H4 (cell line): ENCODE measurements around the gene COL4A2. TPM values are rescaled to one million over a fixed set of nuclear protein-coding genes. Genes with fewer than 3 reads are reported as not detected.

Experiments
- DNase-seq: peaks from one replicate; pipeline ENCODE4 v3.0.0-alpha.2; 2015; ENCODE audit warnings: low spot score
- total RNA-seq: library from RNA; depleted of rRNA; stranded (reverse); fragments of >200 nt; shearing (Covaris generic); gene quantifications from 2 replicates; pipeline ENCODE4 v1.2.3, GENCODE V29; 2014

COL4A2 gene
- total RNA-seq, 1 experiment from 2014 or later = 20.4 TPM

DNA sequence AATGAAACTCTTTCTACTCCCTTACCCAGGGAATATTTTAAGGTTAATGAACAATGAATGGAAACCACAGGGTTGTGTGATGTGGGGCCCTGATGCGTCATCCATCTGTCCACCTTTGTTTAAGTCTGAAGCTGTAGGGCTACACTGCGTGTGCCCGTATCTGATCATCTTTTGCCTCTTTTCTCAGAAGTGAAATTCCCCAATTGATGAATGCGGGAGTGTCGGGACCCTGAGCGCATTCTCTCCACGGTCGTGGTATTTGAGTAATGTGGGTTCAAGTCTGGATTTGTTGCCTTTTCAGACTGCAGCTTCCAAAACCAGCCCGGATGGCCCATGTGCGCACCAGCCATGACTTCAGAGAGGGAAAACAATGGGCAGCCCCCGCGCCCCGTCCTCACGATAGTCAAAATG is 112.3 kb downstream of the COL4A2 start:
- DNase-seq = no peak

DNA sequence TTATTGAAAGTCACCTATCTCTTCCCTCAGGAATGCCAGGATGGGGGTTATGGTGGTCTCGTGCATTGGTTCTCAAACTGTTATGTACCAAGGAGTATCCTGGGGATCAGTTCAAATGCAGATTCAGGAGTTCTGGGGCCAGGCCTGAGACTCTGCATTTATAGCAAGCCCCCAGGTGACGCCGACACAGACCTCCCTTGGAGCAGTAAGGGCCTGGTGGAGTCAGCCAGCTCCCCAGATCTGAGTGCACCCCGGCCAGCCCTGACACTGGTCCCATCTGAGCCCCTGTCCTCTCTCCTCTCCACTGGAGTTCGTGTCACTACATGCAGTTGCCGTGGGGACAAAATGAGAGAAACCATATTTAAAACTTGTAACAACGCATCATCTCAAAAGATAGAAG is 112.9 kb downstream of the COL4A2 start:
- DNase-seq = no peak

- no peak for DNase-seq
These were observed 113.5 kb downstream of the COL4A2 start for GRCh38 chr13:110420626-110421025.

- DNase-seq = no peak
These were observed 114.0 kb downstream of the COL4A2 start for GRCh38 chr13:110421061-110421460.

- DNase-seq = peak; percentile 71
These were observed 114.8 kb downstream of the COL4A2 start for GRCh38 chr13:110421696-110422385.

DNA sequence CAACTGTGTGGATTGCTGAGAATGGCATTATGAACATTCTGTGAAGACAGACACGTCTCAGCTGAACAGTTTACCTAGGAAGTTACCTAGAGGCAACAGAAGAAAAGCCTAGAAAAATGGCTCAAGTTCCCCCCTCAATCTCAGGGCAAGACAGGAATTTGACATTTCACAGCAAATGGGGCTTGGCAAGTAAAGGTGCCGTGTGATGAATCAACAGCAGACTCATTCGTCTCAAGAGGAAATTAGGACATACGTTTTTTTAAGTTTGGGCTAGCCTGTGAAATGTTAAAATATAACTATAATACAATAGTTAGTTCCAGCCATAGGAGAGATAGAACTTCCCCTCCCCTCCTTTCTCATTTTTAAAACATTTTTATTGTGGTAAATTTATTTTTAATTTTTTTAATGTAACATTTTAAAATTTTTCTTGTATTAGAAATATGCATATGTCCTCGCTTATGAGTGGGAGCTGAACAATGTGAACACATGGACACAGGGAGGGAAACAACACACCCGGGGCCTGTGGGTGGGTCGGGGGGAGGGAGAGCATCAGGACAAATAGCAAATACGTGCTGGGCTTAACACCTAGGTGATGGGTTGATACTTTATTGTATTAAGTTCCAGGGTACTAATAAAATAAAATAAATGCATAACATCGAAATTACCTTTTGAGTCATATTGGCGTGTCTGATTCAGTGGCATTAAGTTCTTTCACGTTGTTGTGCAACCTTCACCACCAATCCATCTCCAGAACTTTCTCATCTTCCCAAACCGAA is 116.0 kb downstream of the COL4A2 start:
- DNase-seq = no peak

- DNase-seq = no peak
These were observed 116.7 kb downstream of the COL4A2 start for GRCh38 chr13:110423689-110424302.

GRCh38 chr13:110424569-110425443 is 117.7 kb downstream of the COL4A2 start:
- DNase-seq = no peak

- DNase-seq = peak; percentile 86
These were observed 118.3 kb downstream of the COL4A2 start for GRCh38 chr13:110425444-110425780.

GRCh38 chr13:110426735-110427134 is 119.7 kb downstream of the COL4A2 start:
- DNase-seq = no peak

DNA sequence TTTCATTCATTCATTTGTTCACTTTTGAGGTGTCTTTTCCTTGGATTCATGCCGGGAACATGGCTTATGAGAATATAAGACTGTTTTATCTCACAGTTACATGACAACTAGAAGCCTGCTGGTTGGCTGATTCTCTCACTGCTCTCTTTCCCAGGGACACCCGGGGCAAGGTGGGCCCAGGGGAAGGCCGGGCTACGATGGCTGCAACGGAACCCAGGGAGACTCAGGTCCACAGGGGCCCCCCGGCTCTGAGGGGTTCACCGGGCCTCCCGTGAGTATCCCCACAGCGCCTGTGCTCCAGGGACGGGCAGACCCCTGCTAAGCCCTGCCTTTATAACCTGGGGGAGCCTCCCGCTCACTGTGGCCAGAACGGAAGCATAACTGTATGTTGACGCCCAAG is 121.2 kb downstream of the COL4A2 start:
- no peak for DNase-seq

- no peak for DNase-seq
These were observed 123.6 kb downstream of the COL4A2 start for GRCh38 chr13:110430391-110431336.

GRCh38 chr13:110431425-110432294 is 124.6 kb downstream of the COL4A2 start:
- no peak for DNase-seq

DNA sequence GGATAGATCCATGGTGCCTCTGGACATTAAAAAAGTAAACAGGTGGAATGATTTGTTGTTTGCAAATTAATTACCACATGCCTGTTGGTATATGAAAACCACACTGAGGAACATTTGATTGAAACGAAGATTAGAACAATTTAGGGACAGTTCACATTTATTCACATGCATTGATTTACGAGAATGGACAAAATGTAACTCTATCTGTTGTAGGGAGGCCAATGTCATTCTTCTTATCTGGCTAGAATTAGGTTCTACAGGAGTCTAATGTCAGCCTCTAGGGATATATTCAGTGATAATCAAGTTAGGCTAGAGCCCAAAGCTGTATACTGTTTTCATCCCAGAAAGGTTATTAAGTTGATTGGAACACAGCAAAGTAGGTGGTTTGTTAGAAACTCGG is 125.4 kb downstream of the COL4A2 start:
- DNase-seq = no peak

- no peak for DNase-seq
These were observed 125.9 kb downstream of the COL4A2 start for GRCh38 chr13:110433014-110433413.

GRCh38 chr13:110434629-110435028 is 127.5 kb downstream of the COL4A2 start:
- DNase-seq = no peak

DNA sequence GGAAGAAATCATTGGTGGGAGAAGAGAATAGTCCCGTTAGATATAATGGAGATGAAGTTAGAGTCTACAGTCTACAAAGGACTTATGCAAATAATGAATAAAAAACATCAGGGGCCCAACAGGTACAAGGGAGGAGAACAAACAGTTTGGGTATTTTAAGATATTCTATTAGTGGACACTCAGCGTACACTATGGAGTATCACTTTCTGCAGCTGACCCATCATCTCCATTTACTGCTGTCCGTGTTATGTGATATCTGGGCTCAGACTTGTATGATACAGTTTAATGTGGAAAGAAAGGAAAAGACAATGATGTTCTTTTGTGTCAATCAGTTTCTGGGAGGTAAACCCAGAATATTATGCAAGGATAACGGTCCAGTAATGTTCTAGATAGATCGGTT is 128.2 kb downstream of the COL4A2 start:
- no peak for DNase-seq

DNA sequence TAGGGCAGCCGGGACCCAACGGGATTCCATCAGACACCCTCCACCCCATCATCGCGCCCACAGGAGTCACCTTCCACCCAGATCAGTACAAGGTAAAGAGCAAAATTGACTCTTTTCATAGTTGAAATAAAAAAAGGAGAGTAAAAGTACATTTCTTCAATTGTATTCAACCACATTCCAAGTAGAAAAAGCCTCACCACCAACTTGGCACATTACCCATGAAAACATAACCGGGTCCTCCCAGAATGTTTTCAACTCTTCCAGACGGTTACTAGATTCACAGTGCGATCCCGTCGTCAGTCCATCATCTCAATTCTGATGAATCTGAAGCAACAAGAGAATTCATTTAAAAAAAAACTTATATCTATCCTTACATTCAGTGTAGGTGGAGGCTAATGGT is 129.2 kb downstream of the COL4A2 start:
- DNase-seq = no peak

DNA sequence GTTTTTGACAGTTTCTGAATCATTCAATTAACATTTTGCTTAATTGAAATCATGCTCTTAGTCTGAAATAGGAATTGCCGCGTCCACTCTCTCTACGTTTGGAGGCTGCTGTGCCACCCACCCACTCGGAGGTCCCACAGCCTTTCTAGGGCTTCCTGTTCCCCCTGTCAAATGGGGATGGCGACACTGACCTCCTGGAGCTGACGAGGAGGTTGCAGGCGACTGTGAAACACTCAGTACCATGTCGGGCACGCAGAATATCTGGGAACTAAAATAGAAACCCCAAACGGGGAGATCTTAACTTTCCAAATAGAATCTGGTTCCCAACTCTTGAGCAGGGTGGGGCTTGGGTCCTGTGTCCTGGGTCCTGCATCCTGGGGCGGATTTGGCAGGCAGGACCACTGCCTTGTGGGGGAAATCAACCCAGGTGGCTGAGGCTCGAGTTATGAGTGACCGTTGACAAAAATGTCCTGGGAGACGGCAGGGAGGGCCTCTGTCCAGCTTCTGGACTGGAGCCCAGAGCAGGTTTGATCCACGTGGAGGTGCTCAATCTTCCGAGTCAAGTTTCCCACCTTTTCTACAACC is 129.8 kb downstream of the COL4A2 start:
- no peak for DNase-seq

- DNase-seq = no peak
These were observed 131.1 kb downstream of the COL4A2 start for GRCh38 chr13:110438211-110438610.
